Measurements from ENCODE around the gene AGBL4.

Gene AGBL4

GRCh38 chr1:48657413-48657812, 1366.3 kb downstream of the AGBL4 start:
- TF ChIP-seq CTCF (IDR thresholded peaks at IDR 0.05; ENCODE audit: low read depth, low read length), result no peak
- H3K4me3 ChIP-seq (ENCODE audit: low read depth, low read length), result no peak overlapping the region
- no peak for DNase-seq (ENCODE audit: low read depth, low spot score)
- in situ Hi-C loops (cut with HindIII; ENCODE audit: low sequenced_read_pairs), result no loop called here

- no peak for DNase-seq (ENCODE audit: low read depth, low spot score)
- no peak for TF ChIP-seq CTCF (IDR thresholded peaks at IDR 0.05; ENCODE audit: low read depth, low read length)
- in situ Hi-C loops (cut with HindIII; ENCODE audit: low sequenced_read_pairs), result no loop called here
- no peak overlapping the region for H3K4me3 ChIP-seq (ENCODE audit: low read depth, low read length)
Measured at GRCh38 chr1:48654606-48655210, 1369.0 kb downstream of the AGBL4 start.

- in situ Hi-C loops (cut with HindIII; ENCODE audit: low sequenced_read_pairs), result no loop called here
- TF ChIP-seq CTCF (IDR thresholded peaks at IDR 0.05; ENCODE audit: low read depth, low read length), result no peak
- no peak overlapping the region for H3K4me3 ChIP-seq (ENCODE audit: low read depth, low read length)
- DNase-seq (ENCODE audit: low read depth, low spot score), result no peak
Measured at GRCh38 chr1:48652334-48652733, 1371.4 kb downstream of the AGBL4 start.

GRCh38 chr1:48649880-48650279, 1373.9 kb downstream of the AGBL4 start:
- TF ChIP-seq CTCF (IDR thresholded peaks at IDR 0.05; ENCODE audit: low read depth, low read length), result no peak
- H3K4me3 ChIP-seq (ENCODE audit: low read depth, low read length), result no peak overlapping the region
- in situ Hi-C loops (cut with HindIII; ENCODE audit: low sequenced_read_pairs), result no loop called here
- no peak for DNase-seq (ENCODE audit: low read depth, low spot score)

GRCh38 chr1:48645883-48646282, 1377.9 kb downstream of the AGBL4 start:
- H3K4me3 ChIP-seq (ENCODE audit: low read depth, low read length), result no peak overlapping the region
- in situ Hi-C loops (cut with HindIII; ENCODE audit: low sequenced_read_pairs), result no loop called here
- TF ChIP-seq CTCF (IDR thresholded peaks at IDR 0.05; ENCODE audit: low read depth, low read length), result no peak
- DNase-seq (ENCODE audit: low read depth, low spot score), result no peak

GRCh38 chr1:48644905-48645605, 1378.7 kb downstream of the AGBL4 start:
- in situ Hi-C loops (cut with HindIII; ENCODE audit: low sequenced_read_pairs), result no loop called here
- H3K4me3 ChIP-seq (ENCODE audit: low read depth, low read length), result no peak overlapping the region
- DNase-seq (ENCODE audit: low read depth, low spot score), result no peak
- no peak for TF ChIP-seq CTCF (IDR thresholded peaks at IDR 0.05; ENCODE audit: low read depth, low read length)
